Measurements from ENCODE around the gene S1PR4. TPM values are rescaled to one million over a fixed set of nuclear protein-coding genes. Genes with fewer than 3 reads are reported as not detected.
"Not testable (repeated sequence)": the region's sequence is repeated elsewhere in the genome, so short reads cannot be mapped to it uniquely, and the experiment has no call there.

The S1PR4 gene
- total RNA-seq, 1 experiment from 2014 or later = 0.26 TPM

DNA sequence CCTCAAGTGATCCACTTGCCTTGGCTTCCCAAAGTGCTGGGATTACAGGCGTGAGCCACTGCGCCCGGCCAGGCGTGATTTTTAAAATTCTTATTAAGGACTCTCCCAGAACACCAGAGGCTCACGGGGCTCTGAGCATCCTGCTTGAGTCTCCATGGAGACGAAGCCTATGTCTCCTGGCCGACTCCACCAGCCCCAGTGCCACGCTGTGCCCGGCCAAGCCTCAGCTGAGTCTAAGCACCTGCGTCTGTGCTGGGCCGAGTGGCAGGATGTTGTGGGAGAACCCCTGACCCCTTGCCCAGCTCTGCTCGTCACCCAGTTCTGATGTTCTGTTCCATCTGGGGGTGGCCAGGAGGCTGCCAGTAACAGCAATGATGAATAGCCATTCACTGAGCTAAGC is 42.0 kb downstream of the S1PR4 start:
- in situ Hi-C loops (cut with HindIII; ENCODE audit: low pct_unique_long_range_greater_than_20kb, low sequenced_read_pairs) (no loop called here), intact Hi-C loops (cut with micrococcal nuclease; ENCODE audit: unreplicated experiment) (no loop called here)
- no peaks in the 10 kb centered on the region for H3K4me1 ChIP-seq (ENCODE audit: control insufficient read depth, insufficient read depth, low read length)
- DNase-seq (ENCODE audit: low read depth, low spot score) (no peak), ATAC-seq (no peak)
- TF ChIP-seq TCF7L2 (IDR thresholded peaks at IDR 0.05; ENCODE audit: low read depth, low read length) (no peak), POLR2AphosphoS5 (IDR thresholded peaks at IDR 0.05; ENCODE audit: low read depth, low read length) (no peak), SIN3A (IDR thresholded peaks at IDR 0.05; ENCODE audit: borderline replicate concordance, insufficient read depth, low read depth, low read length) (no peak)
- TF ChIP-seq, protein P1, sequence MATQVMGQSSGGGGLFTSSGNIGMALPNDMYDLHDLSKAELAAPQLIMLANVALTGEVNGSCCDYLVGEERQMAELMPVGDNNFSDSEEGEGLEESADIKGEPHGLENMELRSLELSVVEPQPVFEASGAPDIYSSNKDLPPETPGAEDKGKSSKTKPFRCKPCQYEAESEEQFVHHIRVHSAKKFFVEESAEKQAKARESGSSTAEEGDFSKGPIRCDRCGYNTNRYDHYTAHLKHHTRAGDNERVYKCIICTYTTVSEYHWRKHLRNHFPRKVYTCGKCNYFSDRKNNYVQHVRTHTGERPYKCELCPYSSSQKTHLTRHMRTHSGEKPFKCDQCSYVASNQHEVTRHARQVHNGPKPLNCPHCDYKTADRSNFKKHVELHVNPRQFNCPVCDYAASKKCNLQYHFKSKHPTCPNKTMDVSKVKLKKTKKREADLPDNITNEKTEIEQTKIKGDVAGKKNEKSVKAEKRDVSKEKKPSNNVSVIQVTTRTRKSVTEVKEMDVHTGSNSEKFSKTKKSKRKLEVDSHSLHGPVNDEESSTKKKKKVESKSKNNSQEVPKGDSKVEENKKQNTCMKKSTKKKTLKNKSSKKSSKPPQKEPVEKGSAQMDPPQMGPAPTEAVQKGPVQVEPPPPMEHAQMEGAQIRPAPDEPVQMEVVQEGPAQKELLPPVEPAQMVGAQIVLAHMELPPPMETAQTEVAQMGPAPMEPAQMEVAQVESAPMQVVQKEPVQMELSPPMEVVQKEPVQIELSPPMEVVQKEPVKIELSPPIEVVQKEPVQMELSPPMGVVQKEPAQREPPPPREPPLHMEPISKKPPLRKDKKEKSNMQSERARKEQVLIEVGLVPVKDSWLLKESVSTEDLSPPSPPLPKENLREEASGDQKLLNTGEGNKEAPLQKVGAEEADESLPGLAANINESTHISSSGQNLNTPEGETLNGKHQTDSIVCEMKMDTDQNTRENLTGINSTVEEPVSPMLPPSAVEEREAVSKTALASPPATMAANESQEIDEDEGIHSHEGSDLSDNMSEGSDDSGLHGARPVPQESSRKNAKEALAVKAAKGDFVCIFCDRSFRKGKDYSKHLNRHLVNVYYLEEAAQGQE (IDR thresholded peaks at IDR 0.05; ENCODE audit: insufficient read depth in 1 of 2, low read depth in 2 of 2, low read length in 1 of 2) = no peak
- TF ChIP-seq, protein P2, sequence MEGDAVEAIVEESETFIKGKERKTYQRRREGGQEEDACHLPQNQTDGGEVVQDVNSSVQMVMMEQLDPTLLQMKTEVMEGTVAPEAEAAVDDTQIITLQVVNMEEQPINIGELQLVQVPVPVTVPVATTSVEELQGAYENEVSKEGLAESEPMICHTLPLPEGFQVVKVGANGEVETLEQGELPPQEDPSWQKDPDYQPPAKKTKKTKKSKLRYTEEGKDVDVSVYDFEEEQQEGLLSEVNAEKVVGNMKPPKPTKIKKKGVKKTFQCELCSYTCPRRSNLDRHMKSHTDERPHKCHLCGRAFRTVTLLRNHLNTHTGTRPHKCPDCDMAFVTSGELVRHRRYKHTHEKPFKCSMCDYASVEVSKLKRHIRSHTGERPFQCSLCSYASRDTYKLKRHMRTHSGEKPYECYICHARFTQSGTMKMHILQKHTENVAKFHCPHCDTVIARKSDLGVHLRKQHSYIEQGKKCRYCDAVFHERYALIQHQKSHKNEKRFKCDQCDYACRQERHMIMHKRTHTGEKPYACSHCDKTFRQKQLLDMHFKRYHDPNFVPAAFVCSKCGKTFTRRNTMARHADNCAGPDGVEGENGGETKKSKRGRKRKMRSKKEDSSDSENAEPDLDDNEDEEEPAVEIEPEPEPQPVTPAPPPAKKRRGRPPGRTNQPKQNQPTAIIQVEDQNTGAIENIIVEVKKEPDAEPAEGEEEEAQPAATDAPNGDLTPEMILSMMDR (IDR thresholded peaks at IDR 0.05) = no peak
- no peak overlapping the region for H3K4me3 ChIP-seq (ENCODE audit: low read depth in 2 of 2, low read length in 2 of 2)
- no peak overlapping the region for H3K27ac ChIP-seq (ENCODE audit: low read length)
- ChIA-PET CTCF (interaction anchor here (0.7 kb wide), 1 partner anchor 82 kb away, joined by 5 read pairs; no protein-coding TSS in a partner anchor), POLR2A (no interaction called here)
- no TSS peak for BruUV-seq (replicated peaks)
- H3K27me3 ChIP-seq (ENCODE audit: control insufficient read depth, insufficient read depth, low read length) = no peaks in the 10 kb centered on the region; the same call in 1 of the 2 replicates
- H3K9me3 ChIP-seq (ENCODE audit: control insufficient read depth, insufficient read depth, low read depth, low read length) = no peaks in the 10 kb centered on the region
- no peaks in the 10 kb centered on the region for H3K36me3 ChIP-seq (ENCODE audit: control insufficient read depth, insufficient read depth, low read length)

DNA sequence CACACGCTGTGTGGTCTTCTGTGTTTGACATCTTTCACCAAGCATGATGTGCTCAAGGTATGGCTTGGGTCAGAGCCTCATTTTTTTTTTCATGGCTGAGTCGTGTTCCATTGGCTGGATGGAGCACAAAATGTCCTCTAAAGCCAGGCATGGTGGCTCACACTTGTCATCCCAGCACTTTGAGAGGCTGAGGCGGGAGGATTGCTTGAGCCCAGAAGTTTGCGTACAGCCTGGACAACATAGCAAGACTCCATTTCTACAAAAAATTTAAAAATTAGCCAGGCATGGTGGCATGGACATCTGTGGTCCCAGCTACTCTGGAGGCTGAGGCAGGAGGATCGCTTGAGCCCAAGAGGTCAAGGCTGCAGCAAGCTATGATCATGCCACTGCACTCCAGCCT is 43.0 kb downstream of the S1PR4 start:
- H3K27ac ChIP-seq (ENCODE audit: low read length); H3K4me3 ChIP-seq (ENCODE audit: low read depth in 2 of 2, low read length in 2 of 2); H3K9me3 ChIP-seq (ENCODE audit: control insufficient read depth, insufficient read depth, low read depth, low read length); in situ Hi-C loops (cut with HindIII; ENCODE audit: low pct_unique_long_range_greater_than_20kb, low sequenced_read_pairs); POLR2A ChIA-PET; H3K36me3 ChIP-seq (ENCODE audit: control insufficient read depth, insufficient read depth, low read length); ATAC-seq; DNase-seq (ENCODE audit: low read depth, low spot score); intact Hi-C loops (cut with micrococcal nuclease; ENCODE audit: unreplicated experiment); BruUV-seq (replicated peaks); H3K27me3 ChIP-seq (ENCODE audit: control insufficient read depth, insufficient read depth, low read length); H3K4me1 ChIP-seq (ENCODE audit: control insufficient read depth, insufficient read depth, low read length): not testable (repeated sequence)
- CTCF ChIA-PET = interaction anchor here (0.7 kb wide), 2 partner anchors 81 to 249 kb away, joined by 4 to 5 read pairs; no protein-coding TSS in a partner anchor

DNA sequence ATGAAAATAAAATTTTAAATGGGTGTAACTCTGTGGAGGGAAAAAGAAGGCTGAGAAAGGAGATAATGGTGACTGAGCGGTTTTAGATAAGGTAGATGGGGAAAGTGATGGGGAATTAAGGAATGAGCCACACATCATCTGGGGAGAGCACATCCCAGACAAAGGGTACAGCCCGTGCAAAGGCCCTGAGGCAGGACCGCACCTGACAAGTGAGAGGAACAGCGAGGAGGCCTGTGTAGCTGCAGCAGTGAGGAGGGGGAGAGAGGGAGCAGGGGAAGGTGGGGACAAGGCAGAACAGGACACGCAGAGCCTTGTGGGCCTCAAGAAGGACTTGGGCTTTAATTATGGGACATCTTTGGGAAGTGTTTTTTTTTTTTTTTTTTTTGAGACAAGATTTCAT is 44.1 kb downstream of the S1PR4 start:
- Histone ChIP-seq H3K36me3 (ENCODE audit: control insufficient read depth, insufficient read depth, low read length) (no peaks in the 10 kb centered on the region), H3K27me3 (ENCODE audit: control insufficient read depth, insufficient read depth, low read length) (no peaks in the 10 kb centered on the region; the same call in 1 of the 2 replicates), H3K9me3 (ENCODE audit: control insufficient read depth, insufficient read depth, low read depth, low read length) (no peaks in the 10 kb centered on the region), H3K27ac (ENCODE audit: low read length) (no peak overlapping the region), H3K4me1 (ENCODE audit: control insufficient read depth, insufficient read depth, low read length) (no peaks in the 10 kb centered on the region), H3K4me3 (ENCODE audit: low read depth in 2 of 2, low read length in 2 of 2) (no peak overlapping the region)
- CTCF ChIA-PET = interaction anchor here (0.7 kb wide), 1 partner anchor 26 kb away, joined by 5 read pairs; no protein-coding TSS in a partner anchor
- DNase-seq (ENCODE audit: low read depth, low spot score) = no peak
- POLR2A ChIA-PET = interaction anchor here (0.6 kb wide), 2 partner anchors 148 to 285 kb away, joined by 9 read pairs; no protein-coding TSS in a partner anchor
- ATAC-seq = no peak
- BruUV-seq (replicated peaks) = no TSS peak
- no peak for TF ChIP-seq POLR2AphosphoS5 (IDR thresholded peaks at IDR 0.05; ENCODE audit: low read depth, low read length)
- TF ChIP-seq, protein P2 (IDR thresholded peaks at IDR 0.05) = no peak
- TF ChIP-seq, protein P1 (IDR thresholded peaks at IDR 0.05; ENCODE audit: insufficient read depth in 1 of 2, low read depth in 2 of 2, low read length in 1 of 2) = no peak
- no peak for TF ChIP-seq TCF7L2 (IDR thresholded peaks at IDR 0.05; ENCODE audit: low read depth, low read length)
- TF ChIP-seq SIN3A (IDR thresholded peaks at IDR 0.05; ENCODE audit: borderline replicate concordance, insufficient read depth, low read depth, low read length) = no peak
- intact Hi-C loops (cut with micrococcal nuclease; ENCODE audit: unreplicated experiment) = no loop called here
- in situ Hi-C loops (cut with HindIII; ENCODE audit: low pct_unique_long_range_greater_than_20kb, low sequenced_read_pairs) = no loop called here
